T47D (cell line): ENCODE measurements around the gene VAPB.

Experiments used
- DNase-seq, 2 experiments: peaks; one replicate each; pipeline versions ENCODE4 v3.0.0 to v3.0.0-alpha.2; 2011 to 2012; ENCODE audit warnings: low read depth in 1 of 2, low spot score in 1 of 2
- JUND ChIP-seq: IDR thresholded peaks from 2 replicates; pipeline ENCODE4 v1.6.1; 2012; ENCODE audit warnings: low read depth
- in situ Hi-C: cut with HindIII; loops from 2 replicates; pipeline ENCODE4 v1.10.0; 2016; ENCODE audit warnings: low sequenced_read_pairs, low pct_unique_long_range_greater_than_20kb

VAPB gene

GRCh38 chr20:58495623-58496428 lies 106.8 kb downstream of the VAPB start:
- DNase-seq: no peak
- in situ Hi-C loops: no loop called here
- TF ChIP-seq JUND: no peak

DNA sequence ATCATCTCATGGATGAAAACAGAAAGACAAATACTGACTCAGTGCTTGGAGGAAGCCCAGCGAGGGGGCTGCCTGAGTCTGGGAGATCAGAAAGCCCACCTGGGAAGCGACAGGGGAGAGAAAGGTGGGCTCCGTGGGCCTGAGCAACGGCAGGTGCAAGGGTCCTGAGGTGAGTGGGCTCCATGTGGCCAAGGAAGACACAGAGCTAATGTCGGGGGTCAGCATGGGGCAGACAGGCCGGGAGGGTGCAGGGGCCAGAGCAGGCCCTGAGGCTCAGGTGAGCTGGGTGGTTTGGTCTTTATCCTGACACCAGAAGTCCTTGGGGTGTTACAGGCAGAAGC lies 107.4 kb downstream of the VAPB start:
- DNase-seq: no peak
- no peak for TF ChIP-seq JUND
- in situ Hi-C loops: no loop called here

- no peak for TF ChIP-seq JUND
- DNase-seq: no peak
Measured at GRCh38 chr20:58497076-58497641, 108.1 kb downstream of the VAPB start.

GRCh38 chr20:58497724-58498469 lies 108.9 kb downstream of the VAPB start:
- TF ChIP-seq JUND: no peak
- DNase-seq: no peak
- in situ Hi-C loops: no loop called here

More at GRCh38 chr20:58497076-58497641, 108.1 kb downstream of the VAPB start:
- in situ Hi-C loops: no loop called here

DNA sequence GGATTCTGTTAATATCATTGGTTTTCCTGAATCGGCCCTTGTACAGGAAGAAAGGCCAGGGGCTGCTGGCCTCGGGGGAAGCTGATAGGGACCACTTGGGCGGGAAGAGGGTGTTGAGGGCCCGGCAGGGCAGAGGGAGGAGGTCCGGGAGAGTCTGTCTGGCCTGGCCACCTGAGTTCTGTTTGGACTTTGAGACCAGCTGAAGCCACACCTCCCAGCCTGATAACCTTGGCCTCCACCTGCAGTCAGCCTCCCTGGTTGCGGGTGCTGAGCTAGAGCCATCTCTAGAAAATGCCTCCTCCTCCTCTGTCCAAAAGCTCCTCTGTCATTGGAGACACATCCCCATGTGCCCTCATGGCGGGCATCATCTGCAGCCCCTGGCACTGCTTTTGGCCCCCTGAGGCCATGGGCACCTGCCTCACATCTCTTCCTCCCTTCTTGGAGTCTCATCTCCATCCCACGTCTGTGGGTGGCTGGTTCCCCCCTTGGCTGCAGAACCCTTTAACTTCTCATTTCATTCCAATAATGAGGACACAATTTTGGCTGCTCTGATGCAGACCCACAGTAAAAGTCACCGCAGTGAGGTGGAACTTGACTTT lies 109.5 kb downstream of the VAPB start:
- in situ Hi-C loops: no loop called here

DNA sequence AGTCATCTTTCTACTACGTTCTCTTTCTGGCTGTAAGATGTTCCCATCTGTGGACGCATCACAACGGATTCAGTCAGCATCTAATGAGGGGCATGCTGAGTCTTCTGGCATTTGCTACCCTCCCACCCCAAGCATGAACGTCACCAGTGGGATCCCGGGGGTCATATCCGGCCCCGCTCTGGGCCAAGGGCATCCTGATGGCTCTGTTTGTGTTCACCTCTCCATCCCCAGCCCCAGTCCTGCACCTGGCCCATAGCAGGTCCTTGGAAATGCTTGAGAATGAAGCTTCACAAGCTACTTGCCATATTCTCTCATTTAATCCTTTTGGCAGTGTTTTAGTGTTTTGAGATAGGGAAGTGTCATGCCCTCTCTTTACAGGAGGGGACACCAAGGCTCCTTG lies 111.2 kb downstream of the VAPB start:
- DNase-seq: no peak
- no peak for TF ChIP-seq JUND
- in situ Hi-C loops: no loop called here

More for the DNA sequence above, 109.5 kb downstream of the VAPB start:
- TF ChIP-seq JUND: no peak
- DNase-seq: no peak
